Esophagus (tissue), 2 donors: ENCODE data around the gene RSF1. TPM values are rescaled to one million over a fixed set of nuclear protein-coding genes. Genes with fewer than 3 reads are reported as not detected.
"Not testable (repeated sequence)": the region's sequence is repeated elsewhere in the genome, so short reads cannot be mapped to it uniquely, and the experiment has no call there.

Source experiments
- H3K27ac ChIP-seq, 2 donors: one replicate each; pipeline ENCODE4 v1.5.1; 2013; ENCODE audit warnings: low read depth in 2 of 2, mild to moderate bottlenecking in 2 of 2, inconsistent platforms in 1 of 2, low read length in 1 of 2, moderate library complexity in 1 of 2
- H3K27me3 ChIP-seq, 2 donors: one replicate each; pipeline ENCODE4 v1.6.1; 2013; ENCODE audit warnings: low read length in 2 of 2, control low read depth in 1 of 2, mild to moderate bottlenecking in 1 of 2; ENCODE audit not compliant: insufficient read depth in 2 of 2, control insufficient read depth in 1 of 2
- H3K36me3 ChIP-seq, 2 donors: one replicate each; pipeline ENCODE4 v1.6.1; 2013; ENCODE audit warnings: low read length in 1 of 2; ENCODE audit not compliant: control insufficient read depth in 2 of 2, insufficient read depth in 2 of 2
- H3K4me1 ChIP-seq, 2 donors: one replicate each; pipeline ENCODE4 v1.6.1; 2013; ENCODE audit warnings: low read length in 1 of 2; ENCODE audit not compliant: control insufficient read depth in 2 of 2, insufficient read depth in 2 of 2
- H3K4me3 ChIP-seq, 2 donors: one replicate each; pipeline ENCODE4 v1.5.1; 2013; ENCODE audit warnings: low read length in 2 of 2, mild to moderate bottlenecking in 2 of 2, low read depth in 1 of 2, moderate library complexity in 1 of 2
- H3K9me3 ChIP-seq, 2 donors: one replicate each; pipeline ENCODE4 v1.6.1; 2013; ENCODE audit warnings: mild to moderate bottlenecking in 2 of 2, low read depth in 1 of 2, low read length in 1 of 2, moderate library complexity in 1 of 2; ENCODE audit not compliant: control insufficient read depth in 2 of 2, insufficient read depth in 1 of 2
- WGBS, 2 donors: extraction: QIAGEN DNeasy Blood & Tissue Kit; methylation state at CpG; one replicate each; pipeline ENCODE4 v1.1.7; 2013; 5-methylcytosine and 5-hydroxymethylcytosine counted together
- polyA plus RNA-seq, 2 donors: library from polyadenylated mRNA; stranded (reverse); fragments of 200-250 nt; gene quantifications; one replicate each; pipeline ENCODE4 v1.2.3, GENCODE V29; 2013
- donor health status: healthy with polysubstance abuse.
- donor health status: Bipolar disorder and iron deficiency.

The RSF1 gene
- polyA plus RNA-seq: 1 to 10 TPM; 4.8 to 8.3 TPM

- H3K9me3 ChIP-seq: no peaks in the 10 kb centered on the region
- H3K4me1 ChIP-seq: no peaks in the 10 kb centered on the region
- no peaks in the 10 kb centered on the region for H3K27me3 ChIP-seq
- peak within 1 kb of the TSS; percentile 91 to 100 for H3K4me3 ChIP-seq
- 0 to 1% methylated on average over 63 to 64 of the region's 64 CpGs for WGBS, 2 donors
- peak within 1 kb of the TSS; percentile 92 to 94 for H3K27ac ChIP-seq
- H3K36me3 ChIP-seq: no peaks in the 10 kb centered on the region
Measured at GRCh38 chr11:77820565-77821348, at the start of gene RSF1, which contains the start of gene AAMDC. RSF1 (minus strand) TSS chr11:77820722; CDS start chr11:77820714, 8 bp downstream. AAMDC (plus strand) TSS chr11:77821144; CDS start chr11:77842497, 21,353 bp downstream.

- WGBS, 2 donors: 95 to 98% methylated on average over 4 of the region's 4 CpGs
- no peak overlapping the region for H3K27ac ChIP-seq
- H3K27me3 ChIP-seq: no peaks in the 10 kb centered on the region
- H3K4me3 ChIP-seq: no peak overlapping the region
- no peaks in the 10 kb centered on the region for H3K9me3 ChIP-seq
- no peaks in the 10 kb centered on the region for H3K4me1 ChIP-seq
- H3K36me3 ChIP-seq: peaks cover 3 to 8% of the 10 kb centered on the region in 2 donors
Measured at GRCh38 chr11:77868744-77869143, 48.2 kb upstream of the RSF1 start.

GRCh38 chr11:77866336-77866735 is 45.8 kb upstream of the RSF1 start:
- Histone ChIP-seq H3K27ac (no peak overlapping the region), H3K4me3 (no peak overlapping the region), H3K27me3 (no peaks in the 10 kb centered on the region), H3K4me1 (no peaks in the 10 kb centered on the region), H3K36me3 (peaks cover 3 to 5% of the 10 kb centered on the region in 2 donors), H3K9me3 (no peaks in the 10 kb centered on the region)
- WGBS, 2 donors: 93% methylated on average over 1 of the region's 1 CpG

GRCh38 chr11:77865805-77866204 is 45.3 kb upstream of the RSF1 start:
- H3K9me3 ChIP-seq: no peaks in the 10 kb centered on the region
- peaks cover 3 to 5% of the 10 kb centered on the region in 2 donors for H3K36me3 ChIP-seq
- H3K27me3 ChIP-seq: no peaks in the 10 kb centered on the region
- 76 to 87% methylated on average over 1 of the region's 1 CpG for WGBS, 2 donors
- H3K4me1 ChIP-seq: no peaks in the 10 kb centered on the region
- no peak overlapping the region for H3K27ac ChIP-seq
- H3K4me3 ChIP-seq: no peak overlapping the region

- not testable (repeated sequence) for H3K4me1 ChIP-seq, H3K27me3 ChIP-seq, H3K36me3 ChIP-seq, H3K27ac ChIP-seq, H3K9me3 ChIP-seq, H3K4me3 ChIP-seq
- WGBS, 2 donors: 85 to 92% methylated on average over 10 of the region's 10 CpGs
Measured at GRCh38 chr11:77861444-77861843, 40.9 kb upstream of the RSF1 start.

- not testable (repeated sequence) for H3K27me3 ChIP-seq, H3K27ac ChIP-seq, H3K4me1 ChIP-seq, H3K9me3 ChIP-seq, H3K4me3 ChIP-seq, H3K36me3 ChIP-seq
- 89 to 95% methylated on average over 10 of the region's 10 CpGs for WGBS, 2 donors
Measured at GRCh38 chr11:77857906-77858457, 37.5 kb upstream of the RSF1 start.

- 95 to 100% methylated on average over 2 of the region's 2 CpGs for WGBS, 2 donors
- Histone ChIP-seq H3K27me3 (no peaks in the 10 kb centered on the region), H3K27ac (no peak overlapping the region), H3K4me1 (no peaks in the 10 kb centered on the region), H3K4me3 (no peak overlapping the region), H3K9me3 (peaks cover 0 to 6% of the 10 kb centered on the region in 2 donors), H3K36me3 (peaks cover 3 to 9% of the 10 kb centered on the region in 2 donors)
Measured at GRCh38 chr11:77854838-77855237, 34.3 kb upstream of the RSF1 start.

- 83 to 84% methylated on average over 1 of the region's 1 CpG for WGBS, 2 donors
- Histone ChIP-seq H3K27ac (no peak overlapping the region), H3K4me1 (no peaks in the 10 kb centered on the region), H3K4me3 (no peak overlapping the region), H3K36me3 (peaks cover 1 to 7% of the 10 kb centered on the region in 2 donors), H3K27me3 (no peaks in the 10 kb centered on the region), H3K9me3 (peaks cover 0 to 6% of the 10 kb centered on the region in 2 donors)
Measured at GRCh38 chr11:77851503-77851902, 31.0 kb upstream of the RSF1 start.

GRCh38 chr11:77843700-77844099 is 23.2 kb upstream of the RSF1 start:
- 90 to 91% methylated on average over 5 of the region's 5 CpGs for WGBS, 2 donors
- H3K27ac ChIP-seq, H3K9me3 ChIP-seq, H3K36me3 ChIP-seq, H3K4me3 ChIP-seq, H3K27me3 ChIP-seq, H3K4me1 ChIP-seq: not testable (repeated sequence)
